Activated T-cell treated with anti-CD3 and anti-CD28 coated beads for 4 hours (primary cell): ENCODE measurements around the gene CLPTM1L.

Source experiments
- DNase-seq: peaks from one replicate; pipeline ENCODE4 v3.0.0-alpha.2; 2020

CLPTM1L gene

DNA sequence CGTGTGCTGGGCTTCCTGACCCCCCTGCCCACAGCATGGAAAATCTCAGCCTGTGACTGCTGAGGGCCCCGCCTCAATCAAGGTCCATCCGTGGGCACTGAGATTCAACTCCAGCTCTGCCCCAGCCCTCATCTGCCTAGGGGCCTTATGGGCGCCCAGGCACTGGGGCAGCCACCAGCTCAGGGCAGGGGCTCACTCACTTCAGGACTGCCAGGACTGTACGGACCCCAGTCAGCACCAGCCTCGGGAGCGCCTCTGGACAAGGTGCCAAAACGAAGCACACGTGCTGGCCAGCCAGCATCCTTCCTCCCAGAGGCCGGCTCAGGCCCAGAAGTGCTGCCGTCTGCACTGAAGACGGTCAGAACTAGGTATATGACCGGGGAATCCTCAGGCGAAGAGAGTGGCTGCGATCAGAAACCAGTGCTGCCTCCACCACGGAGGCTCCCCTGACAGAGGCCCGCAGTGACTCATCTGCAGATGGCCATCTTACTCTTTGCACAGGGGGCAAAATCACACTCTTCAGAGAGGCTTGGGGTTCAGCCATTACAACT lies 19.6 kb downstream of the CLPTM1L start:
- no peak for DNase-seq

- DNase-seq = no peak
Observed at GRCh38 chr5:1324719-1325190, 20.1 kb downstream of the CLPTM1L start.

DNA sequence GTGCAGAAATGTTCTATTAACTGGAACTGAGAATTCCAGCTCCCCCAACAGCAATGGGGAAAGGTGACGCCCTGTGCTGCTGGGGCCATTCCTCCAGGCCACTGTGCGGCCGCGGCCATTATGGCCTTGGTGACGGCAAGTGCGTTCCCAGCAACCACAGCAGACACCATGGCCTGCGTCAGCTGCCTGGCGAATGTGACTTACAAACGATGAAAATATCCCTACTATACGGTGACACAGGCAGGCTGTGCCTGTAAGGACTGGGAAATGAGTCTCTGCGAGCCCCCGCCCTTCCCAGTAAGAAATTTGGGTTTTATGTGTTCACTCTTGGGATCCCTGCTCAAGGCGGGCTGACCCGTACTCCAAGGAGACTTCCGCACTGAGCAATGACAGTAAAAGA lies 20.6 kb downstream of the CLPTM1L start:
- DNase-seq = no peak

DNA sequence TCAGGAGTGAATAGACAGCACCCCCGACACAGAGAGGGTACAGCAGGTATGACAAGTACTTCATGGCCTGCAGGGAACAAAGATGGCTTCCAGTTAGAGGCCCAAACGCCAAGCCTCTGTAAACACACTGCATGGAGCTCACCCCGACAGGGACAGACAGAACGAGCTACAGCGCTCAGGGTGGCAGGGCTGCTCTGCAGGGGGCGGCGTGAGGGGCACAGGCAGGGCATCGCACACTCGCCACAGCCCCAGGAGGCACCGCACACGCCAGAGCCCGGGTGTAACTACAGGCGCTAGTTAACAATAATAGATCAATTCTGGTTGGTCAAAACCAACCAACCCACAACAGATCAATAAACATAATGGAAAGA lies 21.1 kb downstream of the CLPTM1L start:
- no peak for DNase-seq

- DNase-seq = no peak
Observed at GRCh38 chr5:1322955-1323802, 21.7 kb downstream of the CLPTM1L start.

- DNase-seq = no peak
Observed at GRCh38 chr5:1322036-1322900, 22.6 kb downstream of the CLPTM1L start.

- DNase-seq = no peak
Observed at GRCh38 chr5:1321576-1321975, 23.3 kb downstream of the CLPTM1L start.

- no peak for DNase-seq
Observed at GRCh38 chr5:1320436-1321344, 24.2 kb downstream of the CLPTM1L start.

- no peak for DNase-seq
Observed at GRCh38 chr5:1319436-1320256, 25.3 kb downstream of the CLPTM1L start.

DNA sequence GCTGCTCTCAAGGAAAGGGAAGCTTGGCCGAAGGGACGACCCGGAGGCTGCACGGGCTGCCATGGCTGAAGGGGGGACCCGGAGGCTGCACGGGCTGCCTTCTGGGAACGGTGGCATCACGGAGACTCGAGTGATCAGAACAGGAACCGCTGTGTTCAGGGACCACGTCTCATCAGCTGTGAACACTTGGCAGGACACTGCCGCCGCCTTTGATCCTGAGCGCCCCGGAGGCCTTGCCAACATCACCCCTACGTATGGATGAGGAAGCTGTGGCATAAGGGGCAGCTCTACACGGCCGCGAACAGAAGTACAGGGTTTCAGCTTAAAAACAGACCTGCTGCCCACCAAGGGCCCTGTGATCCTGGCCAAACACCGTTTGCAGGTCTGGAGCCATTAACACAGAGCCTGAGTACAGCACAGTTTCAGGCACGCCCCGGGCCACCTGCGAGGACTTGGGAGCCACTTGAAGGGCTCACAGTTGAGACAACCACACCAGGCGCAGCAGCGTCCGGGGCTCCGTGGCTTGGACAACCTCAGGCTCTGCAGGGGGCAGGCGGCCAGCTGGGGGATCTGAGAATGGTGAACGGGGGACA lies 26.1 kb downstream of the CLPTM1L start:
- no peak for DNase-seq

DNA sequence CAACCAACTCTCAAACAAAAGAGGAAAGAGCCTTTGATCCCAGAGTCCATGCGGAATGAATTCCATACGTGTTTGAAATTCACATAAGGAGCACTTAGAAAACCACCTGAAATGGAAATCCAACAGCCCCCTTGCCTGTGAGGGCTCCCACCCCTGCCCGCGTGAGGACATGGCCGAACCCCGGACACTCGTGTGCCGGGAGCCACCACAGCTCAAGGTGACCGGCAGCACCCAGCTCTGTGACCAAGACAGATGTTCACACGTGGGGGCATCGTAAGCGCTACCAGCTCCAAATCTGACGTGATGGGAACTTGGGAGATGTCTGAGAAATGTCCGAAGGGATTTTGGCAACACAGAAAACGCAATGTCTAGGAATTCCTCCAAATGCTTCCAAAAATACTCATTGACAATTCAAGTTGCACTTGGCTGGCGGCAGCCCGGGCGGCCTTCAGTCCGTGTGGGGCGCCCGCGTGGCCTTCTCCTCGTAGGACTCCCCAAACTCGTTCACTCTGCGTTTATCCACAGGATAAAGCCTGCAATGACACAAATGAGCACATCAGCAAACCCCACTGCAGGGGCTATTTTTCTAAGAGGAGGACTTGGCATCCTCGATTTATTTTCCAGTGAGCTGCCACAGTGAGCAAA lies 26.9 kb downstream of the CLPTM1L start:
- no peak for DNase-seq

DNA sequence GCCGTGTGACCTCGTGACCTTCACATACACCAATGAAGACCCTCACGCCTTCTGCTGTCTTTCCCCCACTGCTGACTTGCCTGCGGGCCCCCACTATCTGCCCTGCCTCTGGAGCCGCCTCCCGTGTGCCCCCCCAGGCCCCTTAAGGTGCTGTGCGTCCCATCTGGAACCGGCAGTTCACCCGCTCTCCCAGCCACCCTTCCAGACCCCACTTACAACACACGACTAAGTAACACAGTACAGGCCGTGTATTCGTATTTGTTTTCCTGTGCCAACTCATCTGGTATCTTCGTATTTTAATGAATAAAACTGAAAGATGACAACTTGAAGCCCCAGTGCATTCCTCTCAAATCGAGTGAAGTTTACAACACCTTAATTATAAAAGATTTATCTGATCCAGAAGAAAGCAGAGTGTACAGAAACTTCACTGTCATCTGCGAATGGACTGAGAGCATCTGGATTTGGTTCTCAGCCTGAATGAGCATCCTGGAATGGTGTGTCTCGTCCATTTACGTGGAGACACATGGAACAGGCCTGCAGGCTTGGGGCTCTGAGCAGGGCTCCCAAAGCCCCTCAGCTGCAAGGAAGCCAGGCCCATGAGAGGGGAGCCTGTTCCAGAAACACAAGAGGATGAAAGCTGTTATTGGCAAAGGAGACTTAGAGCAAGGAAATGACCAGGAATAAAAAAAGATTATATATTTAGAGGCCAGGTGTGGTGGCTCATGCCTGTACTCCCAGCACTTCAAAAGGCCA lies 28.1 kb downstream of the CLPTM1L start:
- no peak for DNase-seq

DNA sequence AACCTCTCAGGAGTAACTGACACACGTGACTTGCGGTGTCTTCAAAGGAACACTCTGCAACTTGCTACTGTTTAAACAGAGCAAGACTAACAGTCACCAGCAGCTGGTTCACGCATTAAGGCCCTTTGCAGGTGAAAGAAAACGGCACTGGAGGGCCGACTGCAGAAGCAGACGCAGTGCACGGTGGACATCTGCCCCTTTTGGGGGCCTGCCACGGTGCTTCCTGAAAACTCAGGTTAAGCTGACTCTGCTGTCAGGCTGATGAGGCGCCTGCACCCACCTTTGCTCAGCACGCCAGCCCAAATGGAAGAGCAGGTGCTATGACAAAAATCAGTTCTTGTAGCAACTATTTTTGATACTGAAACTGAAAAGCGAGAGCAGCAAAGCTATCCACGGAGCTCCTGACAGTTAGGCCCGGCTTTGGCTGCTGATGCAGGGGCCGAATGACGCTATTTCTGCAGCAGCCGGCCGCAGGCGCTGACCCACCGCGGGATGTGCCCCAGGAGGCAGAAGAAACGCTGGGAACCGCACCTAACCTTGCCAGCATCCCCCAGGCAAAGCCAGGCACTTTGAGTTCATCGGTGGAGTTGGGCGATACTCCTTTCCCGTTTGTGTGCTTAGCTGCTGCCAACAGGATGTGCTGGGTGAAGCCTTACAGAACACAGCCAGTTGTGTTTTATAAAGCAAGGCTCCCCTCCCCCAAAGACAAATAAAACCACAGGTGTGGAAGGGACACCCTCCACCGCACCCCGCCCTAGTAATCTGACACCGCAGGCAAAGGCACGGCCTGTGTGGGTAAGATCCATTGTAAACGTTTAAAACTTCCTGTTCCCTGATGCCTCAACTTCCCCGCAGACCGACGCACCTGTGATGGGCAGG lies 29.0 kb downstream of the CLPTM1L start:
- DNase-seq = peak; percentile 28

DNA sequence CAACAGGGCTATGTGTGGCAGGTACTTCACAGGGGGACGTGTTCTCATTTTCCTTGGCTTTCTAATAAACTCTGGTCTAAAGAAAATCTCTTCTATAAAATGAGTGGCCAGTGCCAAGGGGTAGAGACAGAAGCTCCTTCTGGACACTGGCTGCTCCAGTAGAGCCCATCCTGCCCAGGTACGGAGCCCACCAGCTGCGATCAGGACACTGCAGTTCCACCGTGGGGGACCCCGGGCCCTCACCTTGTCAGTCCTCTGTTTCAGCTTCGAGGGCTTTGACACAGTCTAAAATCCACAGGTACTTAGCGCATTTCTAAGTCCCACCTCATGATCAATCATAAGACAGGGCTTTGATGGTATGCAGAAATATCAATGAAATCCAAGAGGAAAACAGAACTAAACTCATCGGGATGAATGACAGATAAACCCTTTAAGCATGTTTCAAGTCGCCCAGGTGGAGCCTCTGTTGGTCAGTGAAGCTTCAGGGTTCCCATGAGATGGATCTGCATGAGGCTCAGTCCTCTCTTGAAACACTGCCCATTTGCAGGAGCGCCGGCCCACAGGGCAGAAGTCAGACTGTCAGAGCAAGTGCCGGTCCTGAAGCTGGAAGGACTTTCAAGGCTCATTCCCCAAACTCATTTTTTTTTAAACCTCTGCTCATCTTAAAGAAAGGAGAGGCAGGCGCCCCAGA lies 29.7 kb downstream of the CLPTM1L start:
- no peak for DNase-seq

DNA sequence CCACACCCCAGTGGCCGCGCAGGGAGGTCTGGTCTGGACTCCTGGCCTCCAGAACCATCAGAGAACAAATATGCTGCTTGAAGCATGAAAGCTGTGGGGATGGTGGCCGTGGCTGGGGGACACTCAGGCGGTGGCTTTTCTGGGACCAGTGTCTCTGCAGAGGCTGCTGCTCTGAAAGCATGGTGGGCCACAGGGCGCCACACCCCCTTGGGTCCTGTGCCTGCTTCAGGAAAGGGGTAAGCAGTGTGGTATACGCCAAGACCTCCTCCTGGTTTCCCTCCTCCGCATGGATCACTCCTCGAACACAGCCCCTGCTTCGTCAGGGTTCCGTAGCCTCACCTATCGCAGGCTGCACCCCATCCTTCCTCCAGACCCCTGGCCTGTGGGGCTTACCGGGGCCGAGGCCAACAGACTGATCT lies 30.3 kb downstream of the CLPTM1L start:
- DNase-seq = no peak

GRCh38 chr5:1312993-1313833 lies 31.7 kb downstream of the CLPTM1L start:
- DNase-seq = no peak

DNA sequence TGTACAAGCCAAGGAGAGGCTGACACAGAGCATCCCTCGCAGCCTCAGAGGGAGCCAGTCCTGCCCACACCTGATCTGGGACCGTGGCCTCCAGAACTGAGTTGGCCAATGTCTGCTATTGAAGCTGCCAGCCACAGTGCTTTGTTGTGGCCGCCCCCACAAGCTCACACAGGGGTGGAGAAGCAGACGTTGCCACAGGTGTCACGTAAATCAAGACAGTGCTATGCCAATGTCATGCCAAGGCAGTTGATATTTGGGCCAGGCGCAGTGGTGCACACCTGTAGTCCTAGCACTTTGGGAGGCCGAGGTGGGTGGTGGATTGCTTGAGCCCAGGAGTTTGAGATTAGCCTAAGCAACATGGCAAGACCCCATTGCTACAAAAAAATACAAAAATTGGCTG lies 32.7 kb downstream of the CLPTM1L start:
- DNase-seq = no peak
